ENCODE results near the gene TUBGCP4. TPM values are rescaled to one million over a fixed set of nuclear protein-coding genes. Genes with fewer than 3 reads are reported as not detected.

The TUBGCP4 gene
- total and polyA plus RNA-seq, 12 donors = 5.3 to 23.3 (median 12.9) TPM

- TF ChIP-seq, protein P1, sequence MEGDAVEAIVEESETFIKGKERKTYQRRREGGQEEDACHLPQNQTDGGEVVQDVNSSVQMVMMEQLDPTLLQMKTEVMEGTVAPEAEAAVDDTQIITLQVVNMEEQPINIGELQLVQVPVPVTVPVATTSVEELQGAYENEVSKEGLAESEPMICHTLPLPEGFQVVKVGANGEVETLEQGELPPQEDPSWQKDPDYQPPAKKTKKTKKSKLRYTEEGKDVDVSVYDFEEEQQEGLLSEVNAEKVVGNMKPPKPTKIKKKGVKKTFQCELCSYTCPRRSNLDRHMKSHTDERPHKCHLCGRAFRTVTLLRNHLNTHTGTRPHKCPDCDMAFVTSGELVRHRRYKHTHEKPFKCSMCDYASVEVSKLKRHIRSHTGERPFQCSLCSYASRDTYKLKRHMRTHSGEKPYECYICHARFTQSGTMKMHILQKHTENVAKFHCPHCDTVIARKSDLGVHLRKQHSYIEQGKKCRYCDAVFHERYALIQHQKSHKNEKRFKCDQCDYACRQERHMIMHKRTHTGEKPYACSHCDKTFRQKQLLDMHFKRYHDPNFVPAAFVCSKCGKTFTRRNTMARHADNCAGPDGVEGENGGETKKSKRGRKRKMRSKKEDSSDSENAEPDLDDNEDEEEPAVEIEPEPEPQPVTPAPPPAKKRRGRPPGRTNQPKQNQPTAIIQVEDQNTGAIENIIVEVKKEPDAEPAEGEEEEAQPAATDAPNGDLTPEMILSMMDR (IDR thresholded peaks at IDR 0.05) = no peak
- no peak for TF ChIP-seq POLR2A (IDR thresholded peaks at IDR 0.05)
- no peaks in the 10 kb centered on the region for H3K27me3 ChIP-seq
- intact Hi-C loops (cut with DNase I) = no loop called here
- no peaks in the 10 kb centered on the region for H3K9me3 ChIP-seq (replicated peaks in 1 of 3)
- no peak overlapping the region for H3K27ac ChIP-seq
- 92 to 100% (median 95%) methylated on average over 1 of the region's 1 CpG for WGBS, 4 donors
- no peak overlapping the region for H3K4me3 ChIP-seq
- DNase-seq = no peak
- H3K36me3 ChIP-seq (replicated peaks in 1 of 2) = peaks cover 0 to 96% of the 10 kb centered on the region in 2 donors
- H3K4me1 ChIP-seq (replicated peaks in 1 of 2) = no peaks in the 10 kb centered on the region
These were observed 41.2 kb downstream of the TUBGCP4 start for GRCh38 chr15:43412096-43412495.

GRCh38 chr15:43414196-43414595 is 43.3 kb downstream of the TUBGCP4 start:
- TF ChIP-seq POLR2A (IDR thresholded peaks at IDR 0.05) = no peak
- TF ChIP-seq, protein P1 (IDR thresholded peaks at IDR 0.05) = no peak
- intact Hi-C loops (cut with DNase I) = no loop called here
- Histone ChIP-seq H3K4me3 (no peak overlapping the region), H3K27me3 (no peaks in the 10 kb centered on the region), H3K36me3 (replicated peaks in 1 of 2) (peaks cover 0 to 75% of the 10 kb centered on the region in 2 donors), H3K4me1 (replicated peaks in 1 of 2) (no peaks in the 10 kb centered on the region), H3K9me3 (replicated peaks in 1 of 3) (no peaks in the 10 kb centered on the region), H3K27ac (no peak overlapping the region)
- DNase-seq = no peak

DNA sequence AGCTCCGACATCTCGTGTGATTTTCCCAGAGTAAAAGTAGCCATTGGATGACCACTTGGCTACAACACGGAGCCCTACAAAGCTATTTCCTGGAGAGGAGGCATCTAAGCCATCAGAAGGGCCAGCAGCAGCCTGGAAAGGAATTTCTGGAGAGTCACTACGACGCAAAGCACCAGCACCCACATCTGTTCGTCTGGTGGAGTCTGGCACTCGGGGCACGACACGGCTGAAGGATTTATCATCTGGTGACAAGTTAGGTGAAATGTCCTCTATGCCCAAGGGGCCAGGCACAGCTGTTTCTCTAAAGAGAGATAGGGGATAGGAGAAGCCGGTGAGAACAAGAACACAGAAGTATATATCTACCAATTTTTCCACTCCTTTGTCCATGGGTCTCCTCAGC is 49.5 kb downstream of the TUBGCP4 start:
- Histone ChIP-seq H3K4me1 (replicated peaks in 1 of 2) (no peaks in the 10 kb centered on the region), H3K27me3 (no peaks in the 10 kb centered on the region), H3K4me3 (no peak overlapping the region), H3K27ac (no peak overlapping the region), H3K36me3 (replicated peaks in 1 of 2) (peaks cover 0 to 51% of the 10 kb centered on the region in 2 donors), H3K9me3 (replicated peaks in 1 of 3) (no peaks in the 10 kb centered on the region)
- DNase-seq = no peak
- intact Hi-C loops (cut with DNase I) = no loop called here
- TF ChIP-seq, protein P1 (IDR thresholded peaks at IDR 0.05) = no peak
- TF ChIP-seq POLR2A (IDR thresholded peaks at IDR 0.05) = no peak
- WGBS, 4 donors = 87 to 94% (median 88%) methylated on average over 10 of the region's 10 CpGs

DNA sequence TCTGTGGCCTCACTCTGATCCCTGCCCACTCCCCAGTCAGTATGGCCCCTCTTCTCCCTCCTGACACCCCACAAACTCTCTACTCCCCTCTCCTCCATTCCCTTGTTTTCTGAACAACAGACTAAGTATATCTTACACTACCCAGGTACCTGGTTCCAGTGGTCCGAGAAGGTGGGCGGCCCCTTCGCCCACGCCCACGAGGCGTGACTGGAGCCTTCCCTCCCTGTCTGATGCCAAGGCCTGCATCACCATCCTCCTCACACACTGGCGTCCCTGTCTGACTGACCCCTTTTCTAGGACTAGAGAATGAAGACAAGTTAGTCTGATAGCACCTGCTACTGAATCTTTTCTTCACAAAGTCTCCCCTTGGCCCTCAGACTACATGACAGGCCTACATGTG is 50.0 kb downstream of the TUBGCP4 start:
- no peak overlapping the region for H3K27ac ChIP-seq
- intact Hi-C loops (cut with DNase I) = no loop called here
- TF ChIP-seq, protein P1 (IDR thresholded peaks at IDR 0.05) = no peak
- TF ChIP-seq POLR2A (IDR thresholded peaks at IDR 0.05) = no peak
- no peaks in the 10 kb centered on the region for H3K4me1 ChIP-seq (replicated peaks in 1 of 2)
- no peaks in the 10 kb centered on the region for H3K27me3 ChIP-seq
- DNase-seq = no peak
- H3K9me3 ChIP-seq (replicated peaks in 1 of 3) = no peaks in the 10 kb centered on the region
- H3K4me3 ChIP-seq = no peak overlapping the region
- peaks cover 0 to 46% of the 10 kb centered on the region in 2 donors for H3K36me3 ChIP-seq (replicated peaks in 1 of 2)
- 92 to 96% (median 95%) methylated on average over 7 of the region's 7 CpGs for WGBS, 4 donors
